Iris pigment epithelial cell (primary cell): ENCODE measurements around the gene HCK.
"Not testable (repeated sequence)": the region's sequence is repeated elsewhere in the genome, so short reads cannot be mapped to it uniquely, and the experiment has no call there.

Experiments used
- DNase-seq: peaks from one replicate; pipeline ENCODE4 v3.0.0-alpha.2; 2011; ENCODE audit warnings: low read depth

The HCK gene

DNA sequence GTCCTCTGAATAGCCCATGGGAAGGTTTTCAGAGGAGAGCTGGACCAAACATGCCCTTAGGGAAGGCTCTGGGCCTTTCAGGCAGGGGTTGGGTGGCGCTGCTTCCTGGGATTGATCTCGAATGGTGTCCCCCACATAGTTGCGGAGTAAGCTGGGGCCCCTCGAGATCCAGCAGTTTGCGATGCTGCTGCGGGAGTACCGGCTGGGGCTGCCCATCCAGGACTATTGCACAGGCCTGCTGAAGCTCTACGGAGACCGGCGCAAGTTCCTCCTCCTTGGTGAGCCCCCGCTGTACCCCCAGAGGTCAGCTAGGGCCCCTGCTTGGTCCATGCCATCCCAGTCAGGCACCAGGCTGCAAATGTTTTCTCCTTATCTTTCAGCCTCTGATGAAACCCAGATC is 22.5 kb upstream of the HCK start:
- no peak for DNase-seq

DNA sequence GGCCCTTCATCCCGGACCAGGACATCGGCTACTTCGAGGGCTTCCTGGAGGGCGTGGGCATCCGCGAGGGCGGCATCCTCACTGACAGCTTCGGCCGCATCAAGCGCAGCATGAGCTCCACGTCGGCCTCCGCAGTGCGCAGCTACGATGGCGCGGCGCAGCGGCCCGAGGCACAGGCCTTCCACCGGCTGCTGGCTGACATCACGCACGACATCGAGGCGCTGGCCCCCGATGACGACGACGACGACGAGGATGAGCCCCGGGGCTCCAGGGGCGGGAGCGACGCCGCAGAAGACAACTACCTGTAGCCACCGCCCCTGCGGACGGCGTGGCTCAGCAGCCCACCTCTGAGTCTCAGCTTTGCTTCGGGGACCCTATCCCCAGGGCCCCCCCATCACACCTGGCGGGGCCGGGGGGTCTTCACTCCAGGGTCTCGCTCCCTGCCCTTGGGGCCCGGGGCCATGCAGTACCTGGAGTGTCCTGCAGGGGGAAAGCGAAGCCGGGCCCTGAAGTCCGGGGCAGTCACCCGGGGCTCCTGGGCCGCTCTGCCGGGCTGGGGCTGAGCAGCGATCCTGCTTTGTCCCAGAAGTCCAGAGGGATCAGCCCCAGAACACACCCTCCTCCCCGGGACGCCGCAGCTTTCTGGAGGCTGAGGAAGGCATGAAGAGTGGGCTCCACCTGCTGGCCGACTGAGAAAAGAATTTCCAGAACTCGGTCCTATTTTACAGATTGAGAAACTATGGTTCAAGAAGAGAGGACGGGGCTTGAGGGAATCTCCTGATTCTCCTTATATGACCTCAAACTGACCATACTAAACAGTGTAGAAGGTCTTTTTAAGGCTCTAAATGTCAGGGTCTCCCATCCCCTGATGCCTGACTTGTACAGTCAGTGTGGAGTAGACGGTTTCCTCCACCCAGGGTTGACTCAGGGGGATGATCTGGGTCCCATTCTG is 20.8 kb upstream of the HCK start:
- DNase-seq, result peak; percentile 59

DNA sequence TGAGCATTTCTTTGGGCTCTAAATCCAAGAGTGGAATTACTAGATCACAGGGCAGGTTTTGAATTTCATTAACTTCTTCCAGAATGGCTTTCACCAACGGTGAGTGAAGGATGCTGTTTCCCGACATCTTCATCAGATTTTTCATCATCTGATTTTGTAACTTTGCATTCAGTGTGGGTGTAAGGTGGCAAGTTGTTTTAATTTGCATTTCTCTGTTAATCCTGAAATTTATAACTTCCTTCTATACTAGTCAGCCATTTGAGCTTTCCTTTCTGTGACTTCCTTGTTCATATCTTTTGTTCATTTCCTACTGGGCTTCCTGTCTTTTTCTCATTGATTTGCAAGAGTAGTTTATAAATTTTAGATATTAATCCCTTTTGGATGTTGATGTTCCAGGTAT is 18.7 kb upstream of the HCK start:
- DNase-seq, result no peak

DNA sequence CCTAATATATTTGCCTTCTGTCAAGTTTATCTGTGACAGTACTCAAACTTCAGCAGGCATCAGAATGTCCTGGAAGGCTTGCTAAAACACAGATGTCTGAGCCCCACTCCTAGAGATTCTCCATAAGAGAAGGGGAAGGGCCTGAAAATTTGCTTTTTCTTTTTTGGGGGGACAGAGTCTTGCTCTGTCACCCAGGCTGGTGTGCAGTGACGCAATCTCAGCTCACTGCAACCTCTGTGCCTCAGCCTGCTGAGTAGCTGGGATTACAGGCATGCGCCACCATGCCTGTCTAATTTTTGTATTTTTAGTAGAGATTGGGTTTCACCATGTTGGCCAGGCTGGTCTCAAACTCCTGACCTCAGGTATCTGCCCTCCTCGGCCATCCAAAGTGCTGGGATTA is 18.3 kb upstream of the HCK start:
- DNase-seq, result not testable (repeated sequence)

DNA sequence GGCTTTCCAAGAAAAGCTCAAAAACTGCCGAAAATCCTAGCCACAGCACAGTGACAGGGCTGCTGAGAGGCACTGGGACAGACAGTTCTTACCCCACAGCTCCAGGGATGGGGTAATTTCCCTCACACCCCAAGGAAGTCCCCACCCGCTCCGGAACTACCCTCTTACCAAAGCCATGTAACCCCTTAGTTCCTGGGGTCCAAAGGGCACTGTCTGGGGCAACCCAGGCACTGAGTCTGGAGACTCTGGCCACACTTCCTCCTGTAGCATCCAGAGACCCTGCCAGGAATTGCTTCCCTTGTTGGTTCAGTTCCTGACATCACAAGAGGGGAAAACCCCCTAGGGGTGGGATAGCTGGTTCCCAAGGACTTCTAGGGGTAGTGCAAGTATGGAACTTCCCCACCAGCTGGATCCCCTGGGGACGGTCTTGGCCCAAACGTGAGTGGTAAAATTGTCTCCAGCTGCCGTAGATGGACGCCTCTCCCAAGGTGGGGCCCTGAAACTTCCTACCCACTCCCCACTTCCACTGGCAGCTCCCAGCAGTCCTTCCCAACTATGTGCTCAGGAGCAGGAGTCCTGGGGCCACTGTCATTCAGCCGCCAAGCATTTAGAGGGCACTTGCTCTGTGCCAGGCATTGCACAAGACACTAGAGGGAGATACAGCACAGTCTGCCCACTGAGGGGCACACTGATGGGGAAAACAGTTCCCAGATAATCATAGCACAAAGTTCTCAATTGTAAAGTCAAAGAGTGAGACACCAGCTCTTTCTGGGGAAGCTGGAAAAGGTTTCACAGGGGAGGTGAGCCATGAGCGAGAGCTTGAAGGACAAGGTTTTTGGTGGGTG is 17.2 kb upstream of the HCK start:
- no peak for DNase-seq

DNA sequence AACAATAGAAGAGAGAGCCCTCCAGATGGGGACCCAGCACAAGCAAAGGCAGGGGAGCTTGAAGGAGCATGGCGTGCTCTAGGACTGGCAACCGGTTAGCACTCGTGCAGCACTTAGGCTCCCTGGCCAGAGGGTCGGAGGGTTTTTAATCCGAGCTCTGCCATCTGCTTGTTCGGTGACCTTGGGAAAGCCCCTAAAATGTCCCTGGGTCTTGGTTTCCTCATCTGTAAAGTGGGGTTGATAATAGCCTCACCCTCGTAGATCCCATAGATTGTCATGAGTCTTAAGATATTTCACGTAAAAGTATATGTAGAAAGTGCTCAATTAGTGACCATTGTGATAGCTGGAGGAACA is 16.6 kb upstream of the HCK start:
- DNase-seq, result no peak

DNA sequence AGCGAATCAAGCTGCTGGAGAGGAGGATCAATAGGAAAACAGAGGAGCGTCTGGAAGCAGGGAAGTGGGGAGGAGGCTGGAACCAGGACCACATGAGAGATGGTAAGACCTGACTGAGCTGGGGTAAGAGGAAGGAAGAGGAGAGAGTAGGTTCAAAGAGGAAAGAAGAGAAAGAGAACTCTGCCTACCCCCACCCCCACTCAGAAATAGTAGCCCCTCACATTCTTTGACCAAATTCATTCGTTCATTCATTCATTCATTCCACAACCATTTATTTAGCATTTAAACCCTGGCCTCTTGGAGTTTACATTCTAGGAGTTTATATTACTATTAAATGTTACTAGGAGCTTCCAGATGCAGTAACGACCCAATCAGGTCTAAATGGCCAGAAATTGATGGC is 15.8 kb upstream of the HCK start:
- DNase-seq, result no peak

DNA sequence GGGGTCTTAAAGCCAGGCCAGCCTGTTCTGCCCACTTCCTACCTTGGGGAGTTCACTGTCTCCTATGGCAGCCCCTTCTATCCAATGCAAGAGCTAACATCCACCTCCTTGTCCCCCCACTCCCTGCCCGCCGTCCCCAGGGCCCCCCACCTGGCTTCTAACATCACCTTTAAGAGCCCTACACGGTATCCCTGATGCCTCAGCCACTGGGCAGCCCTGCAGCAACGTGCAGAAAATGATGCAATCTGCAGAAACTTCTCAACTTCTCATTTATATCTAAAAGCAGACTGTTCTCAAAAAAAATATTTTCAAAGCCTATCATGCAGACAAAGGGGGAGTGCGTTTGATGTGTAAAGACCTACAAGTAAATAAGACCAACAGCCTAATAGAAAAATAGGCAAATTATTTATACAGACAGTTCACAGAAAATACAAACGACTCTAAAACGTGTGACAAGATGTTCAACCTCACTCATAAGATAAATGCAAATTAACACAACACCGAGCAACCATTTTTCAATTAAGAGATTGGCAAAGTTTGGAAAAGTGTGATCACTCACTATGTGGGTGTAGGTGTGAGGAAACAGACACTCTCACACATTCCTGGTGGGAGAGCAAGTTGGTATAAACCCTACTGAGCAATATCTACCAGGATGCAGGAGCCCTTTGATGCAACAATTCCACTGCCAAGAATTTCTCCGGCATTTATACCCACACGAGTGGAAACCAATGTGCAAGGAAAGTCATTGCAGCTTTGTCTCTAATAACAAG is 15.1 kb upstream of the HCK start:
- DNase-seq, result no peak

DNA sequence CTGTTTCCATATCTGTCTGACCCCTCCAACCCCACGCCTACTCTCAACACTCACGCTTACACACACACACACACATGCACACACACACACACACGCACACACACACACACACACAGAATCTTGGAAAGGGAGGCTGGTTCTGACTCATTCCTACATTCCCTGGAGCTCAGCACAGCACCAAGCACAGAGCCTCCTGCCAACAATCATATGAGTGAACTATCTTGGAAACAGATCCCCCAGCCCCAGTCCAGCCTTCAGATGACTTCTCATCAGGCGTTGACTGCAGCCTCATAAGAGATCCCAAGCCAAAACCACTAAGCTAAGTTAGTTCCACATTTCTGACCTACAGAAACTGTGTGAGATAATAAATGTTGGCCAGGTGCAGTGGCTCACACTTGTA is 14.1 kb upstream of the HCK start:
- peak; percentile 54 for DNase-seq

DNA sequence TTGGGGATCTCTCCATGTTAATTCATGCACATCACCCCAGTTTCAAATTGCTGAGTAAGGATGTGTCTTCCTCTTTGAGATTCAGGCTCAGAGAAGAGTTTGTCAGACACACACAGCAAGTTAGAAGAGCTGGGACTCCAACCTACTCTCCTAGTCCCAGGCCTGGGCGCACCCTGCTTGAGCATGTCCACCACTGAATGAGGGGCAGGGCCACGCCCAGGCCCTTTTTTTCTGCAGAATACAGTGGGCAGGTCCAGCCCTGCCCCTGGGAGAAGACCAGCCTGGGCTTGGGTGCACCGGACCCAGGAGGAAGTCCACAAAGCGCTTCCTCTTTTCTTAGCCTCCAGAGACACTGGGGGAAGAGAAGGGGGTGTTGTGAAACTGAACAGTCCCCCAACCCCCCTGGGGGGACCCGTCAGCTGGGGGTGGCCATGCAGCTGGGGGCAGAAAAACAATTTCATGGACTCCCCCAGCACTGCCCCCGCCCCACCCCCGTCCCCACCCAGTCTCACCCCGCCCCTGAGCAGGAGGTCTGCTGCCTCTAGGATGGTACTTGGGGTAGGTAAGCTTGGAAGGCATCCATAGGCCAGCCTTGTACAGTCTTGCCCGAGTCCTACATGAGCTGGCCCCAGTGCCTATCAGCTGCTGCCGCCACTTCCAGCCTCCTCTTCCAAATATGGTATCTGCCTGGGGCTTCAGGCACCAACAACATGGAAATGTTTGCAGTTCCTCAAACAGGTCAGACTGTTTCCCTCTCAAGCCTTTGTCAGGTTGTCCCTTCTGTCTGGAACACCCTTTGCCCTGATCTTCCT is 11.7 kb upstream of the HCK start:
- DNase-seq, result no peak

DNA sequence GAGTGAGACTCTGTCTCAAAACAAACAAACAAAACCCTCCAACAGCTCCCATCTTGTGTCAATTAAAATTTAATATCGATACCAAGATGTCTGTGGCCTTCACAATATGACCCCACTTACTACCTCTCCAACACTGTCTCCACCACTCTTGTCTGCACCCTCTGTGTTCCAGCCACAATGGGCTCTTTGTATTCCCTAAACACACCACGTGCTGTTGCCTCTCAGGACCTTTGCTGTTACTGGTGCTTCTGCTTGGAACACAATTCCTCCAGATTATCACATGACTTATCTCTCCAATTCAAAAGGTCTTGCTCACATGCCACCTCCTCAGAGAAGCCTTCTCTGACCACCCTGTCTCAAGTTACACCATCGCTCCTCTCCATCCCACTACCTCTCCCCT is 6.0 kb upstream of the HCK start:
- DNase-seq, result no peak

DNA sequence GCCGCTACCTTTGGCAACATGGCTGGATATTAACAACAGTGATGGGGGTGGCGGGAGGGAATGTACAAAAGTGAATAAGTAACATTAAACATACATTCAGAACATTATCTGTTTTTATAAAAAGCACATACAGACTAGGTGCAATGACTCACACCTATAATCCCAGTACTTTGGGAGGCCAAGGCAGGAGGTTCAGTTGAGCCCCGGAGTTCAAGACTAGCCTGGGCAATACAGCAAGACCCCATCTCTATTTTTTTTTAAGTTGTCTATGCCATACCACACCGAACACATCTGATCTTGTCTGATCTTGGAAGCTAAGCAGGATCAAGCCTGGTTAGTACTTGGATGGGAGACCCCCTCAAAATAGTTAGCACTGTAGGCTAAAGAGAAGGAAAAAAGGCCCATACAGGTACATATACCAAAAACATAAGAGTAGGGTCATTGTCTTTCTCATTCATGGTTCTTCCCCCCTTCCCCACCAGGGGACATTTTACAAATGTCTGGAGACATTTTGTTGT is 1.7 kb upstream of the HCK start:
- no peak for DNase-seq

DNA sequence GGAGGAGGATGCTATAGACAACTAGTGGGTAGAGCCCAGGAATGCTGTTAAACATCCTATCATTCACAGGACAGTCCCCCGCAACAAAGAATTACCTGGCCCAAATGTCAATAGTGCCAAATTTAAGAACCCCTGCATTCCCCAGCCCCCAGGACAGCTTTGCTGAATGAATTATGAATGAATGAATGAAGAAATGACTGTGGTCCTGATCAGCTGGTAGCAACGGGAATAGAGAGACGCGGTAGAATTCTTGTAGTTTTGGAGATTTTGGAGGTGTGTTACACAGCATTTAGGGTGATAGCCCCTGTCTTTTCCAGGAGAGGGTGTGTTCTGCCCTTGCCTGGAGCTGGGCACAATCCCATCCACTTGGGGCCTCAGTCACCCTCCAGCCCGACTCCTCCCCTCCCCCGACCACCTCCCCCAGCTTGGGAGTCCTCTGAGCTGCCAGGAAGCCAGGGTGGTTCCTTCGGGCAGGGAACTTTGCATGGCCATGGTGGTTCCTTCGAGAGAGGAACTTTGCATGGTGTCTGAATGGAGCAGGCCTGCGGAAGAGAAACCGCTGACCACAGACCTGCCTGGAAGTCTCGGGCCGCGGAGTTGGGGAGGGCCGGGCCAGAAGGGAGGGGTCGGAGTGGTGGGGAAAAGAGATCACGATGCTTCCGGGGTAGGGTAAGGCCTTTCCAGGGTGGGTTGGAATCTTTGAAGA is 1.0 kb upstream of the HCK start:
- DNase-seq, result no peak

DNA sequence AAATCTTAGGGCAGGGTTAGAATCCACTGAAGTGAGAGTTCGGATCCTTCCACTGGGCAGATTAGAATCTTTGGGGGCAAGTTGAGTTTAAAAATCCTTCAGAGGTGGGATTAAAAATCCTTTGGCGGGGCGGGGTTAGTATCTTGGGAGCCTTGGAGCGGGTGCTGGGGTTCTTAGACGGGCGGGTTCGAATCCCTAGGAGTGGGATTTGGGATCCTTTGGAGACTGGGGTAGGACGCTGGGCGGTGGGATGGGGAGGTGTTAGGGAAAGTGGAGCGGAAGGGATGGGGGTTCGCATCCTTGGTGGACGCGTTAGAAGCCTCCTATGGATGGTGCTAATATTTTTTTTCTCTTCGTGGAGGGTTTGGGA is 337 bp upstream of the HCK start:
- DNase-seq, result no peak

DNA sequence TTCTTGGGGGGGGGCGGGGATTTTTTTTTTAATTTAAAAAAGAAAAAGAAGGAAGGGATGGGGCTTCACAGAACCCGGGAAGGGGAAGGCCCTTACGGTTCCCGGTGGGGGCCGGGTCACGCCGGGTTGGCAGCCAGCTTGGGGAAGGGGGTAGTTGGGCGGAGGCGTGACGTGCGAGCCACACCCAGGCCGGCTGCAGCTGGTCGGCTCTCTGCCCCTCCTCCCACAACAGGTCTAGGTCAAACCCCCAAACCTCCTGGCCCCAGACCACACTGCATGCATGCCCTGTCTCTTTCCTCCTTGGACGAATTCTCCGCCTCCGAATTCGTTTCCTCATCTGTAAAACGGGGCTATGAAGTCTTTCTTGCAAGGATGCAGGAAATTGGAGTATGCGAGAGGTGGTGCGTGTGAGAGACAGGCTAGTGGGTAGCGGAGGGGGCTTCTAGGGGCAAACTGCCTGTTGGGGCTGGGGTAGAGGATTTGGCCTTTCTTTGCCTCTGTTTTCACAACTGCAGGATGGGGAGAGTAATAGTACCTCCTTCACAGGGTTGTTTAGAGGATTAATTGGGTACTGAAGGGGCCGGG is 828 bp downstream of the HCK start:
- DNase-seq, result no peak

DNA sequence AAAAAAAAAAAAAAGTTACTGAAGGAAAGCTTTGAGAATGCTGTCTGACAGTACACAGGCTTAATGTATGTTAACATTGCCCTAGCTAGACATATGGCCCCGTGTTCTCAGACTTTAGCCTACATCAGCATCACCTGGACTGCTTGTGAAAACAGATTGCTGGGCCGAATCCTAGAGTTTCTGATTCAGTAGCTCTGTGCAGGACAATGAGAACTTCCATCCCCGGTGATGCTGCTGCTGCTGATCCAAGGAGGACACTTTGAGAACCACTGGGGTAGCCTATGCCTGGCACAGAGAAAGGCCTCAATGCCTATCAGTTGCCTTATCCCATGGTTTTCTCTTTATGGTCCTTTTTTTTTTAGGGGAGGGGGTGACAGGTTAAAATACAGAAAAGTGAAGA is 1.6 kb downstream of the HCK start:
- DNase-seq, result no peak

DNA sequence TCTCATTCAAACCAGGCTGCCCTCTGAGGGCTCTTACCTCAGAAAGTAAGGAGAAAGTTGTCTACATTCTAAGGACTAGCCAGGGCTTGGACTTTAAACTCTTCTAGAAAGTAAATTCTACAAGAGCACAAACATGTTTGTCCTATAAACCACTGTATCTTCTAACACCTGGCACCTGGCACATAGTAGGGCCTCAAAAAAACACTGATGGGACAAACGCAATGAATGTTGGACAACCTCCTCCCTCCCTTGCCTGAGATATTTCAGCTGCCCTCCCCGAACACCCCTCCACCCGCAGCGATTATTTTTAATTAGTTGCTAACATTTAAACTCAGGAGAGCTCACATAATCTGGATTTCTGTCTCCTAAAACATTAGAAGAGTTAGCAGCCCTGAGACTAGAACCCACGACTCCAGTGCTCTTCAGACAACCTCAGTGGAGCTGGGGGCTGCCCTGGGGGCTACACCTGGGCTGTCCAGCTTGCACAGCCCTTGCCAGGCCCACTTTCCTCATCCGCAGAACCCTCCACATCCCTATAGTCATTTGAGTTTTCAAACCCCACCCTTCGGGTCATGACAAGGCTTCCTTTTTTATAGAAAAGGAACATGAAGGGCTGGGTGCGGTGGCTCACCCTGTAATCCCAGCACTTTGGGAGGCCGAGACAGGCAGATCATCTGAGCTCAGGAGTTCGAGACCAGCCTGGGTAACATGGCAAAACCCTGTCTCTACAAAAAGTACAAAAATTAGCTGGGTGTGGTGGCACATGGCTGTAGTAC is 4.9 kb downstream of the HCK start:
- DNase-seq, result no peak

DNA sequence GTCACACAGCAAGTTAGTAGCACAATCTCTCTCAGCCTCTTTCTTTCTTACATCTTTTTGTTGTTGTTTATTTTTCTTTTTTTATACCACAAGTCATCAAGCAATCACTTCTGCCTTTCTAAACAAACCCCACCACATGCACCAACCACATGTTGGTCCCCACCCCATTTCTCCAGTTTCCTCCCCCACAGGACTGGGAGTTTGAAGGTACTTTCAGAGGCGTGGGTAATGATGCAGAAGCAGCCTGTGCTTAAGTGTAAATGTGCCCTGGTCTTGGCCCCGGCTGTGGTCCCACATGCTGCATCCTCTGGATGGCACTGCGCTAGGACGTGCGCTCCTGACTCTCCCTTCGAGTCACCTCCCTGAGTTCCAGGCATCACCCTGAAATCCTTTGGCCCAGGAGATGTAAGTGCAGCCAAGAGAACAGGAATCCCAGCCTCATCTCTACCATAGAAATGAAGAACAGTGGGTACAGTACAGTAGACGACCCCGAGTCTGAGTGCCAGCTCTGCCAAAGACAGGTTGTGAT is 5.7 kb downstream of the HCK start:
- no peak for DNase-seq

DNA sequence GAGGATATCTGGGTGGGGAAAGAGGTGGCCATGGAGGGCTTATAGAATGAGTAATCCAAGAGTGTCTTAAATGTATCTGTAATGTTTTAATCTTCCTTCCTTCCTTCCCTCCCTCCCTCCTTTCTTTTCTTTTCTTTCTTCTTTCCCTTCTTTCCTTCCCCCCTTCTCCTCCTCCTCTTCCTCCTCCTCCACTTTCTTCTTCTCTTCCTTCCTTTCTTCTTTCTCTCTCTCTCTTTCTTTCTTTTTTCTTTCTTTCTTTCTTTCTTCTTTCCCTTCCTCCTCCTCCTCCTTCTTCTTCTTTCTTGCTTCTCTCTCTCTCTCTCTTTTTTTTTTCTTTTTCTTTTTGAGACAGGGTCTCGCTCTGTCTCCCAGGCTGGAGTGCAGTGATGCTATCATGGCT is 7.1 kb downstream of the HCK start:
- no peak for DNase-seq
